Glutamatergic neuron (in vitro differentiated cells): ENCODE data around the gene ESYT2. TPM values are rescaled to one million over a fixed set of nuclear protein-coding genes. Genes with fewer than 3 reads are reported as not detected.
A peak's percentile ranks its signal among the peaks of the same experiment; 100 is the strongest.

Experiments
- DNase-seq: peaks from one replicate; pipeline ENCODE4 v3.0.0; 2022
- H3K27ac Mint-ChIP-seq: one replicate; pipeline ENCODE4 v1.8.0; 2020; ENCODE audit warnings: mild to moderate bottlenecking, mixed read lengths, inconsistent platforms; ENCODE audit not compliant: unreplicated experiment
- H3K27me3 Mint-ChIP-seq: one replicate; pipeline ENCODE4 v1.8.0; 2020; ENCODE audit warnings: mild to moderate bottlenecking, moderate library complexity, mixed read lengths, inconsistent platforms; ENCODE audit not compliant: unreplicated experiment
- H3K36me3 Mint-ChIP-seq: one replicate; pipeline ENCODE4 v1.8.0; 2020; ENCODE audit warnings: mild to moderate bottlenecking, mixed read lengths, inconsistent platforms; ENCODE audit not compliant: unreplicated experiment
- H3K4me1 Mint-ChIP-seq: one replicate; pipeline ENCODE4 v1.8.0; 2020; ENCODE audit warnings: mild to moderate bottlenecking, low read depth, mixed read lengths, inconsistent platforms; ENCODE audit not compliant: unreplicated experiment
- H3K4me3 Mint-ChIP-seq: one replicate; pipeline ENCODE4 v1.8.0; 2020; ENCODE audit warnings: mild to moderate bottlenecking, mixed read lengths, inconsistent platforms; ENCODE audit not compliant: unreplicated experiment
- H3K9me3 Mint-ChIP-seq: one replicate; pipeline ENCODE4 v1.8.0; 2020; ENCODE audit warnings: mild to moderate bottlenecking, moderate library complexity, mixed read lengths, inconsistent platforms; ENCODE audit not compliant: unreplicated experiment
- CTCF ChIP-seq: fragments of 200-600 bp; sonication (generic); IDR thresholded peaks from one replicate; pipeline ENCODE4 v1.5.0; 2021; ENCODE audit not compliant: partially characterized antibody, unreplicated experiment
- total RNA-seq: library from RNA; stranded (reverse); fragmentation: NEBNext Ultra II Directional; extraction: Animal tissue kit (Norgen Biotek cat#: 25700); gene quantifications from one replicate; pipeline ENCODE4 v1.2.1, GENCODE V29; 2021; ENCODE audit not compliant: unreplicated experiment

The ESYT2 gene
- total RNA-seq, 1 donor from 2014 or later: 41.9 TPM

GRCh38 chr7:158824028-158824427, 5.3 kb downstream of the ESYT2 start:
- peaks cover 4% of the 10 kb centered on the region for H3K9me3 Mint-ChIP-seq
- peaks cover 29% of the 10 kb centered on the region for H3K4me1 Mint-ChIP-seq
- H3K36me3 Mint-ChIP-seq: no peaks in the 10 kb centered on the region
- TF ChIP-seq CTCF: no peak
- no peak overlapping the region for H3K4me3 Mint-ChIP-seq
- H3K27me3 Mint-ChIP-seq: peaks cover 5% of the 10 kb centered on the region
- no peak overlapping the region for H3K27ac Mint-ChIP-seq
- no peak for DNase-seq

GRCh38 chr7:158821171-158822031, 7.9 kb downstream of the ESYT2 start:
- H3K4me3 Mint-ChIP-seq: peak overlapping the region; percentile 47
- peaks cover 3% of the 10 kb centered on the region for H3K27me3 Mint-ChIP-seq
- peak overlapping the region; percentile 29 for H3K27ac Mint-ChIP-seq
- no peaks in the 10 kb centered on the region for H3K36me3 Mint-ChIP-seq
- peaks cover 39% of the 10 kb centered on the region for H3K4me1 Mint-ChIP-seq
- H3K9me3 Mint-ChIP-seq: no peaks in the 10 kb centered on the region
- TF ChIP-seq CTCF: no peak
- no peak for DNase-seq

GRCh38 chr7:158820656-158821055, 8.7 kb downstream of the ESYT2 start:
- no peak for DNase-seq
- H3K9me3 Mint-ChIP-seq: peaks cover 3% of the 10 kb centered on the region
- H3K4me1 Mint-ChIP-seq: peaks cover 46% of the 10 kb centered on the region
- H3K27ac Mint-ChIP-seq: peak overlapping the region; percentile 55
- no peak overlapping the region for H3K4me3 Mint-ChIP-seq
- TF ChIP-seq CTCF: no peak
- H3K27me3 Mint-ChIP-seq: peaks cover 3% of the 10 kb centered on the region
- no peaks in the 10 kb centered on the region for H3K36me3 Mint-ChIP-seq

- no peak overlapping the region for H3K27ac Mint-ChIP-seq
- no peak for TF ChIP-seq CTCF
- no peak for DNase-seq
- peaks cover 3% of the 10 kb centered on the region for H3K27me3 Mint-ChIP-seq
- peaks cover 3% of the 10 kb centered on the region for H3K9me3 Mint-ChIP-seq
- no peak overlapping the region for H3K4me3 Mint-ChIP-seq
- peaks cover 56% of the 10 kb centered on the region for H3K4me1 Mint-ChIP-seq
- no peaks in the 10 kb centered on the region for H3K36me3 Mint-ChIP-seq
Measured at GRCh38 chr7:158819571-158820203, 9.6 kb downstream of the ESYT2 start.
